Skeletal muscle tissue (tissue), 4 donors: ENCODE measurements around the gene B3GAT3. TPM values are rescaled to one million over a fixed set of nuclear protein-coding genes. Genes with fewer than 3 reads are reported as not detected.

Experiments
- H3K27ac ChIP-seq: one replicate; pipeline ENCODE4 v1.7.0; 2013; ENCODE audit warnings: mild to moderate bottlenecking, low read depth, low read length, inconsistent platforms
- H3K27me3 ChIP-seq, 3 donors: one replicate each; pipeline ENCODE4 v1.7.0; 2013; ENCODE audit warnings: low read length in 3 of 3; ENCODE audit not compliant: control insufficient read depth in 3 of 3, insufficient read depth in 3 of 3
- H3K36me3 ChIP-seq, 3 donors: one replicate each; pipeline ENCODE4 v1.7.0; 2013; ENCODE audit warnings: low read length in 3 of 3; ENCODE audit not compliant: control insufficient read depth in 3 of 3, insufficient read depth in 3 of 3
- H3K4me1 ChIP-seq, 3 donors: one replicate each; pipeline ENCODE4 v1.7.0; 2013; ENCODE audit warnings: low read length in 3 of 3, mild to moderate bottlenecking in 3 of 3; ENCODE audit not compliant: control insufficient read depth in 3 of 3, insufficient read depth in 3 of 3
- H3K4me3 ChIP-seq, 3 donors: one replicate each; pipeline ENCODE4 v1.7.0; 2013; ENCODE audit warnings: low read length in 3 of 3
- H3K9ac ChIP-seq, 3 donors: one replicate each; pipeline ENCODE4 v1.7.0; 2013; ENCODE audit warnings: low read length in 3 of 3, mild to moderate bottlenecking in 3 of 3, moderate library complexity in 2 of 3, low read depth in 1 of 3
- H3K9me3 ChIP-seq, 3 donors: one replicate each; pipeline ENCODE4 v1.7.0; 2013; ENCODE audit warnings: low read length in 3 of 3; ENCODE audit not compliant: control insufficient read depth in 3 of 3
- total RNA-seq: library from RNA; depleted of rRNA; stranded (reverse); fragments of >200 nt; gene quantifications from one replicate; pipeline ENCODE4 v1.2.3, GENCODE V29; 2014
- donor health status: Osteomylitis.

Gene B3GAT3
- total RNA-seq, 1 donor from 2014 or later: 8.4 TPM

DNA sequence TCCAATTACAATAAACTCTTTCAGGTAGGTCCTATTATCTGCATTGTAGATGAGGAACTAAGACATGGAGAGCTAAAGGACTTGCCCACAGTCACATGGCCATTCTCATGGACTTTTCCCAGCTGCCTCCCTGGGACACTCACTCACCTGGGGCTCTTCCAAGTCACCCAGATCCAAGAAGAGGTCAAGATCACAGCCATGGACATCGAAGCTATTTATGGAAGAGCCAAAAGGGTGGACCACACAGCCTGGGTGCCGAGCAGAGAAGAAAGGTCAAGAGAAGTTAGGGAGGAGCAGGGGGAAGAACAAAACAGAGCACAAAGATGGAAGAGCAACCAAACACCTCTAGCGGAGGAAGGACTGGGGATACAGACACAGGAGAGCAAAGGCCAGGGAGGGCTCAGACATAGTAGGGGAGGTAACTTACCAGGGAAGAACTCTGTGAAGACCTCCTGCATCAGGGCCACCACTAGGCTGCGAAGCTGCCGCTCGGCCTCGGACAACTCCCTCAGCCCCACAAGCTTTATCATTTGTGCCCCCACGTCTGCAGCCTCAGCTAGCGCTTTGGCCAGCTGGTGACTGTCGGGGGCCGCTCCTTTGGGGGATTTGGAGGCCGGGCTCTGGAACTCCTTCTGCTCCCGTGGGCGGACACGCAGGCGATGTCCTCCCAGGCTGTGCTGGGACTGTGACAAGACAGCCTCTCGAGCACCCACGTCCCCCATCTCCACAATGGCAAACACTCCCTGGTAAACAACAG lies 40.6 kb downstream of the B3GAT3 start:
- peak overlapping the region in 1 of 3 donors; percentile 19 for H3K9ac ChIP-seq
- H3K9me3 ChIP-seq: no peaks in the 10 kb centered on the region
- H3K27ac ChIP-seq: no peak overlapping the region
- H3K4me1 ChIP-seq: peaks cover 12 to 16% (median 12%) of the 10 kb centered on the region in 3 donors
- H3K36me3 ChIP-seq: peaks cover 26 to 43% (median 40%) of the 10 kb centered on the region in 3 donors
- H3K27me3 ChIP-seq: no peaks in the 10 kb centered on the region
- H3K4me3 ChIP-seq: peak overlapping the region in 1 of 3 donors; percentile 35

DNA sequence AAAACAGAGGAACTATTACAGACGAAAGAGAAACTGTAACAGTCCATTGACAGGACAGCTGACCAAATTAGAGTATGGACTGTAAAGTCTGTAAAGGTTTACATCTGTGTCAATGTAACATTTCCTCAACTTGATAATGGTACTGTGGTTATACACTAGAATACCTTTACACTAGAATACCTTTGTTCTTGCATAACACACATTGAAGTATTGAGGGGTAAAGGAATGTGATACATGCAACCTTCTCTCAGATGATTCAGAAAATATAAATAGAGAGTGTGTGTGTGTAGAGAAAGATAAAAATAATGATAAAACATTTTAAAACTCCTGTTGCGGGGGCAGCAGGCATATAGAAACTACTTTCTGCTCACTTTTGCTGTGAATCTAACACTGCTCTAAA lies 42.5 kb downstream of the B3GAT3 start:
- peaks cover 23 to 38% (median 34%) of the 10 kb centered on the region in 3 donors for H3K36me3 ChIP-seq
- no peak overlapping the region for H3K4me3 ChIP-seq
- H3K4me1 ChIP-seq: peaks cover 31 to 35% (median 31%) of the 10 kb centered on the region in 3 donors
- no peak overlapping the region for H3K27ac ChIP-seq
- no peaks in the 10 kb centered on the region for H3K9me3 ChIP-seq
- no peaks in the 10 kb centered on the region for H3K27me3 ChIP-seq
- H3K9ac ChIP-seq: no peak overlapping the region

DNA sequence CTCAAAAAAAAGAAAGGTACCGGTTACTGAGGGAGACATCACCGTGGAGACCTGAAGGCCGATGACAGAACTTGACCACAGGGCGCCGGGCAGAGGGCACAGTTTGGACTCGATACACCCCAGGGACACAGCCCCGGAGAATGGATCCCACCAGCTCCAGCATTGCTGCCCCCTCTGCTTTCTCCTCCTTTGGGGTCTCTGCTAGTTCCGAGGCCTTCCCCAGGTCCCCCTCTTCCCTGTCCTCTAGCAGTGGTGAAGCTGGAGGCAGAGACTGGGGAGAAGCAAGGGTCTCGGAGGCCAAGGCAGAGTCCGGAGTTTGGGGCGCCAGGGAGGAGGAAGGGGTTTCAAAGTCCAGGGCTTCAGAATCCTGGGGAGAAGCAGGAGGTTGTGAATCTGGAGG lies 43.2 kb downstream of the B3GAT3 start:
- Histone ChIP-seq H3K9me3 (no peaks in the 10 kb centered on the region), H3K9ac (no peak overlapping the region), H3K27ac (no peak overlapping the region), H3K4me3 (no peak overlapping the region), H3K27me3 (no peaks in the 10 kb centered on the region), H3K36me3 (peaks cover 23 to 34% (median 29%) of the 10 kb centered on the region in 3 donors), H3K4me1 (peaks cover 32 to 37% (median 33%) of the 10 kb centered on the region in 3 donors)

DNA sequence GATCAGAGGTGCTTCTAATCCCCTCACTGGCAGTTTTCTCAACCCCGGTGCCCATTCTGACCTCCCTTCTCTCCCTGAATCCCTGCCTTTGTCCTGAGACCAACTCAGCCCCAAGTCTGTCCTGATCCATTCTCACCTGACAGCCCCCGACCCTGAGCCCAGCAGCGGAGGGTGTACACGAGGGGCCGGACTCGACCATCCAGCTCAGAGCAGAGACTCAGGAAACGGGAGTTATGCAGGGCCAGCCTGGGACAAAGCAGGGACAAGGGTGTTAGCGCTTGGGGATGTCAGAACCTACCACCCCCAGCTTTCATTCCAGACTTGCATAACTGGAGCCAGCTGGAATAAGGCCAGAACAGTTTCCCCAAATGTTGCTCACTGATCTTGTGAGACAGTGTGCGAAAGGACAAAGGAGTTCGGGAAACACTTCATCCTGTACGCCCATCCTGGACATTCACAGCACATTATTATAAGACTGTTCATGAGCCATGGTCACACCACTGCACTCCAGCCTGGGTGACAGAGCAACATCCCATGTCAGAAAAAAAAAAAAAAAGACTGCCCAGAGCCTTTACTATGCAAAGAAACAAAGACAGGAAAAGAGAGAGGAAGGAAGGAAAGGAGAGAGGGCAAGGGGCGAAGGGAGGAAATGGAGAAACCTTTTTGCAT lies 44.6 kb downstream of the B3GAT3 start:
- peak overlapping the region; percentile 89 for H3K27ac ChIP-seq
- H3K27me3 ChIP-seq: no peaks in the 10 kb centered on the region
- no peak overlapping the region for H3K4me3 ChIP-seq
- H3K9ac ChIP-seq: peak overlapping the region in 2 of 3 donors; percentile 10 to 54
- H3K4me1 ChIP-seq: peaks cover 39 to 46% (median 46%) of the 10 kb centered on the region in 3 donors
- no peaks in the 10 kb centered on the region for H3K9me3 ChIP-seq
- peaks cover 26 to 38% (median 29%) of the 10 kb centered on the region in 3 donors for H3K36me3 ChIP-seq

DNA sequence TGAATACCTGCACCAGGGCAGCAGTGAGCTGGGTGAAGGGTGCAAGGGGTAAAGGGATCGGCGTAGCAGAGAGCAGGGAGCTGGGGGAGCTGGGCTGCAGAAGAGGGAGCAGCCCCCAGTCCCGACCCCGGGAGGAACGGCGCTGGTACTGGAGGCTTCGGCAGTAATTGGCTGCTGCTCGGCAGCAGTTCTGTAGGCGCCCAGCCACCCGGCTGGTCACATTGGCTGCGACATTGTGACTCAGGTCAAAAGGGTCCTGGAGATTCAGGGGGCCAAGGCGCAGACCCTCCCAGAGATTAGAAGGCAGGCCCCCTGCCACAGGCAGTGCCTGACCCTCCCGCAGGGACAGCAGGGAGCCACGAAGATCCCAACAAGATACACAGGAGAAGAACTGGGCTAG lies 45.9 kb downstream of the B3GAT3 start:
- Histone ChIP-seq H3K9me3 (no peaks in the 10 kb centered on the region), H3K9ac (peak overlapping the region in 2 of 3 donors; percentile 84 to 97), H3K27ac (peak overlapping the region; percentile 89), H3K27me3 (no peaks in the 10 kb centered on the region), H3K4me3 (peak overlapping the region in 2 of 3 donors; percentile 62 to 87), H3K4me1 (peaks cover 44 to 54% (median 52%) of the 10 kb centered on the region in 3 donors), H3K36me3 (peaks cover 34 to 43% (median 37%) of the 10 kb centered on the region in 3 donors)

DNA sequence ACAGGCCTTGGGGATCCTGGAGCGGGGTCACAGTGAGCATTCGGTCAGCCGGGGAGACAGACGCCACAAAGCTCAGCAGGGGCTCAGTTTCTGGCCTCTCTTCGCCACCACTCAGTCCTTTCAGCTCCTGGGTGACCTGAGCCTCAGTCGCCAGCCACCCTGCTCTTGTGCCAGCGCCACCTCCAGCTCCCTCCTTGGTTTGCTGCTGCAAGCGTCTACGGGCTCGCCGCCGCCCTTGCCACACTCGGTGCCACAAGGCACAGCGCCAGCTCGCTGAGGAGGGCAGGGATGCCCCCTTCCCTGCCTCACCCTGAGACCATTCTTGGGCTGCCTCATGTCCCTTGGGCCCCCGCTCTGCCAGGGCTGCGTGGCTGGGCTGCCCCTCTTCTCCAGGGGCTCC lies 46.6 kb downstream of the B3GAT3 start:
- Histone ChIP-seq H3K9ac (peak overlapping the region; percentile 84 to 97 (median 97)), H3K27me3 (no peaks in the 10 kb centered on the region), H3K4me1 (peaks cover 50 to 57% (median 56%) of the 10 kb centered on the region in 3 donors), H3K4me3 (peak overlapping the region; percentile 62 to 91 (median 87)), H3K27ac (peak overlapping the region; percentile 89), H3K36me3 (peaks cover 38 to 48% (median 44%) of the 10 kb centered on the region in 3 donors), H3K9me3 (no peaks in the 10 kb centered on the region)

DNA sequence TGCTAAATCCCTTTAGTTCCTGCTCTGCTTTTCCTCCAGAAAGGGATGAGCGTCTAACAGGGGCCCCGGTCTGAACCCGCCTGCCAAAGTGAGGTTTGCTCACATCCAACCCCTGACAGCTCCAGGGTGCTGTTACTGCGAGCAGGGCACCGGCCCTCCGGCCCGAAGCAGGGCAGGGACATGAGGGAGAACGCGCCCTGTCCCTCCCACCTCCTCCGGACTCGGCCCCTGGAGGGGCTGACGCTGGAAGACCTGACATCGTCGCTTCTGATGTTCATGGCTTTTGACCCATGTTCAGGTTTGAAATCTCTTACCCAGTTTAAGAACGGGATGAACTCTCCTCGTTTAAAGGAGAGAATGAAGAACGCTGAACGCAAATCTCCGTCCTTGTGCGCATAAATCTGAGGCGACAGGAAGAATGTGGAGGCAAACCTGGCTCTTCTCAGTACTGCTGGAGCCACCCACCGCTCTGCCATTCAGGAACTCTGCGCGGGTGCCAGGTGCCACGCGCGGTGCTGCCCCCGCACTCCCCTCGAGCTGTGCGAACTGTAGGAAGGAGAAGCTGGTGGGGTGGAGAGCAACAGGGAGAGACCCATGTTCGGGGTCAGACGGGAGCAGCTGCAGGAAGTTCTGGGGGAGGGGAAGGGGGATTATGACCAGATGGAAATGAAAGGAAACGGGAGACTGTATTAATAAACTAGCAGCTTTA lies 47.3 kb downstream of the B3GAT3 start:
- H3K4me1 ChIP-seq: peaks cover 55 to 62% (median 61%) of the 10 kb centered on the region in 3 donors

DNA sequence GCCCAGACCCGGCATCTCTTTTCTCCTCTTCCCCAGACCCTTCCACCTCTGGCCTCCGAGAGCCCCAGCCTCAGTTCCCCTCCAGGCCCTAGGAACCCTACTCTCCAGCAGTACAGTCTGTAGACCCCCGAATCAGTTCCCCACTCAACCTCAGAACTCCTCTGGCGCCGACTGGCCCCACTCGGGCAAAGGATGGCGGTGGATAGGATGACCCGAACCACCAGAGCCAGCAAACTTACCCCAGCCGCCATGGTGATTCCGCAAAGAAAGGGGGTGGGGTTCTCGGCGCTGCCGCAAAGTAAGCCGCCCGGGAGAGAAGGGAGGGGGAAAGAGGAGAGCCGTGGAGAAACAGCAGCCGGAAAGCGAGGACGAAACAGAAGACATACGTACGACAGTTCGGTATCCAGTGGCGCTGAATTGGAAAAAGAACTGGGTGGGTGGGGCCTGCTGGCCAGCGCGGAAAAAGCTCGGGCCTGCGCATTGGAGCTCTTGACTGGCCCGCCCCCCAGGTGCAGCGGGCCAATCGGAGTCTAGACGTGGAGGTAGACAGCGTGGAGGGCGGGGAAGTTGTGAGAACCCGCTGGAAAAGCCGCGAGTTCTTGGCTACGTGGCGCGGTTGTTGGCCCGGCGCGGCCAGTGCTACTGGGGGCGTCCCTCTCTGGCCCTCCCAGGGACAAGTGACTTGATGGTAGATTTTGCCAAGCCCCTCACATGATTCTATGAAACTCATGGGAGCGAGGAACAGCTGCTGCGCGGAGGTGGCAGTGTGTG lies 48.0 kb downstream of the B3GAT3 start, which contains the start of gene EEF1G:
TSS of gene EEF1G (minus strand) at position 300 of the 771 bp plus-strand sequence. CDS start at position 251, 49 bp downstream.
- Histone ChIP-seq H3K27me3 (no peaks in the 10 kb centered on the region), H3K36me3 (peaks cover 40 to 49% (median 49%) of the 10 kb centered on the region in 3 donors), H3K27ac (peak within 1 kb of the TSS; percentile 93), H3K9ac (peak within 1 kb of the TSS; percentile 95 to 97 (median 97)), H3K4me1 (peaks cover 59 to 69% (median 67%) of the 10 kb centered on the region in 3 donors), H3K4me3 (peak within 1 kb of the TSS; percentile 95 to 99 (median 96)), H3K9me3 (no peaks in the 10 kb centered on the region)

More for the DNA sequence above, 47.3 kb downstream of the B3GAT3 start:
- H3K27ac ChIP-seq: peak overlapping the region; percentile 89
- H3K4me3 ChIP-seq: peak overlapping the region; percentile 62 to 91 (median 87)
- H3K9ac ChIP-seq: peak overlapping the region; percentile 84 to 97 (median 97)
- no peaks in the 10 kb centered on the region for H3K27me3 ChIP-seq
- H3K9me3 ChIP-seq: no peaks in the 10 kb centered on the region
- H3K36me3 ChIP-seq: peaks cover 42 to 49% (median 46%) of the 10 kb centered on the region in 3 donors
